K562 (cell line): ENCODE measurements around the gene ATF1. TPM values are rescaled to one million over a fixed set of nuclear protein-coding genes. Genes with fewer than 3 reads are reported as not detected.

Experiments
- CHD2 ChIP-seq: IDR thresholded peaks from 2 replicates; pipeline ENCODE4 v1.6.1; 2011; ENCODE audit warnings: low read depth, low read length
- CUX1 ChIP-seq: fragments of 200-800 bp; sonication (Bioruptor generic); IDR thresholded peaks from 2 replicates; pipeline ENCODE4 v1.6.1; 2016; ENCODE audit warnings: missing genetic modification characterization, missing compliant biosample characterization
- ELF2 ChIP-seq: fragments of 250-450 bp; sonication (Bioruptor Pico); IDR thresholded peaks from 2 replicates; pipeline ENCODE4 v1.5.0; 2021; ENCODE audit warnings: mild to moderate bottlenecking
- ESRRA ChIP-seq: fragments of 450-650 bp; IDR thresholded peaks from 2 replicates; pipeline ENCODE4 v1.6.1; 2014; ENCODE audit warnings: low read depth, mild to moderate bottlenecking, moderate library complexity, borderline replicate concordance
- MAZ ChIP-seq, 2 experiments: fragments of 450-650 bp in 1 of 2; sonication (generic) in 1 of 2; formaldehyde crosslinking; IDR thresholded peaks in 1 of 2; conservative IDR thresholded peaks in 1 of 2; 2 replicates each; pipeline versions ENCODE4 v1.4.0 to v1.5.0; 2020; ENCODE audit warnings: mild to moderate bottlenecking in 1 of 2, missing genetic modification reagents in 1 of 2
- NCOA1 ChIP-seq: fragments of 450-650 bp; IDR thresholded peaks from 2 replicates; pipeline ENCODE4 v1.6.1; 2016; ENCODE audit warnings: low read depth
- NFRKB ChIP-seq: fragments of 450-650 bp; IDR thresholded peaks from 2 replicates; pipeline ENCODE4 v1.6.1; 2016; ENCODE audit warnings: low read depth
- PRMT5 ChIP-seq: sonication (generic); formaldehyde crosslinking; IDR thresholded peaks from 2 replicates; pipeline ENCODE4 v1.5.0; 2020; ENCODE audit warnings: missing genetic modification reagents
- RCOR1 ChIP-seq, 2 experiments: IDR thresholded peaks; 2 replicates each; pipeline ENCODE4 v1.6.1; 2012; ENCODE audit warnings: low read depth in 2 of 2, low read length in 2 of 2, borderline replicate concordance in 1 of 2, improper control_type of control experiment in 1 of 2
- RNF2 ChIP-seq: sonication (generic); IDR thresholded peaks from 2 replicates; pipeline ENCODE4 v1.6.1; 2016
- TEAD4 ChIP-seq, 2 experiments: sonication (generic) in 1 of 2; formaldehyde crosslinking in 1 of 2; IDR thresholded peaks; 2 replicates each; pipeline versions ENCODE4 v1.6.1 to v1.8.0; 2012 to 2022; ENCODE audit warnings: borderline replicate concordance in 1 of 2, inconsistent platforms in 1 of 2, low read length in 1 of 2, mild to moderate bottlenecking in 1 of 2, missing genetic modification reagents in 1 of 2
- ZFP36 ChIP-seq: fragments of 150-350 bp; IDR thresholded peaks from 2 replicates; pipeline ENCODE4 v1.6.1; 2018; ENCODE audit warnings: low read length, low read depth; ENCODE audit not compliant: partially characterized antibody
- polyA plus RNA-seq, 8 experiments: library from polyadenylated mRNA; depleted of rRNA in 4 of 8; stranded (reverse) in 5 of 8; unstranded in 3 of 8; fragments of >200 nt; fragmentation: Nextera tagmentation in 2 of 8; fragmentation: Illumina TruSeq in 1 of 8; extraction: Ambion mirVana in 2 of 8; extraction: Trizol in 1 of 8; gene quantifications; 2 replicates each; pipeline versions ENCODE4 v1.2.1 to v1.2.3, GENCODE V29; 2011 to 2014; ENCODE audit warnings: inconsistent platforms in 1 of 8, missing spikeins in 1 of 8
- total RNA-seq, 7 experiments: library from RNA; depleted of rRNA in 6 of 7; stranded (reverse); fragments of >200 nt in 6 of 7; fragmentation: Illumina TruSeq in 2 of 7; extraction: Trizol in 2 of 7; gene quantifications; 2 replicates each; pipeline versions ENCODE4 v1.2.1 to v1.2.3, GENCODE V29; 2011 to 2021; ENCODE audit warnings: low replicate concordance in 1 of 7
- TF ChIP-seq, protein P1 (sequence below): fragments of 450-650 bp; IDR thresholded peaks from 2 replicates; pipeline ENCODE4 v1.6.1; 2016; ENCODE audit warnings: low read depth

The ATF1 gene
- total and polyA plus RNA-seq, 9 of the 15 experiments (the other 6 are each of a cell fraction or from before 2014, with no cell fraction given), result 19.8 to 83.5 (median 51.4) TPM

GRCh38 chr12:50763639-50764285 lies at the start of gene ATF1 (continued):
- TF ChIP-seq, protein P1, sequence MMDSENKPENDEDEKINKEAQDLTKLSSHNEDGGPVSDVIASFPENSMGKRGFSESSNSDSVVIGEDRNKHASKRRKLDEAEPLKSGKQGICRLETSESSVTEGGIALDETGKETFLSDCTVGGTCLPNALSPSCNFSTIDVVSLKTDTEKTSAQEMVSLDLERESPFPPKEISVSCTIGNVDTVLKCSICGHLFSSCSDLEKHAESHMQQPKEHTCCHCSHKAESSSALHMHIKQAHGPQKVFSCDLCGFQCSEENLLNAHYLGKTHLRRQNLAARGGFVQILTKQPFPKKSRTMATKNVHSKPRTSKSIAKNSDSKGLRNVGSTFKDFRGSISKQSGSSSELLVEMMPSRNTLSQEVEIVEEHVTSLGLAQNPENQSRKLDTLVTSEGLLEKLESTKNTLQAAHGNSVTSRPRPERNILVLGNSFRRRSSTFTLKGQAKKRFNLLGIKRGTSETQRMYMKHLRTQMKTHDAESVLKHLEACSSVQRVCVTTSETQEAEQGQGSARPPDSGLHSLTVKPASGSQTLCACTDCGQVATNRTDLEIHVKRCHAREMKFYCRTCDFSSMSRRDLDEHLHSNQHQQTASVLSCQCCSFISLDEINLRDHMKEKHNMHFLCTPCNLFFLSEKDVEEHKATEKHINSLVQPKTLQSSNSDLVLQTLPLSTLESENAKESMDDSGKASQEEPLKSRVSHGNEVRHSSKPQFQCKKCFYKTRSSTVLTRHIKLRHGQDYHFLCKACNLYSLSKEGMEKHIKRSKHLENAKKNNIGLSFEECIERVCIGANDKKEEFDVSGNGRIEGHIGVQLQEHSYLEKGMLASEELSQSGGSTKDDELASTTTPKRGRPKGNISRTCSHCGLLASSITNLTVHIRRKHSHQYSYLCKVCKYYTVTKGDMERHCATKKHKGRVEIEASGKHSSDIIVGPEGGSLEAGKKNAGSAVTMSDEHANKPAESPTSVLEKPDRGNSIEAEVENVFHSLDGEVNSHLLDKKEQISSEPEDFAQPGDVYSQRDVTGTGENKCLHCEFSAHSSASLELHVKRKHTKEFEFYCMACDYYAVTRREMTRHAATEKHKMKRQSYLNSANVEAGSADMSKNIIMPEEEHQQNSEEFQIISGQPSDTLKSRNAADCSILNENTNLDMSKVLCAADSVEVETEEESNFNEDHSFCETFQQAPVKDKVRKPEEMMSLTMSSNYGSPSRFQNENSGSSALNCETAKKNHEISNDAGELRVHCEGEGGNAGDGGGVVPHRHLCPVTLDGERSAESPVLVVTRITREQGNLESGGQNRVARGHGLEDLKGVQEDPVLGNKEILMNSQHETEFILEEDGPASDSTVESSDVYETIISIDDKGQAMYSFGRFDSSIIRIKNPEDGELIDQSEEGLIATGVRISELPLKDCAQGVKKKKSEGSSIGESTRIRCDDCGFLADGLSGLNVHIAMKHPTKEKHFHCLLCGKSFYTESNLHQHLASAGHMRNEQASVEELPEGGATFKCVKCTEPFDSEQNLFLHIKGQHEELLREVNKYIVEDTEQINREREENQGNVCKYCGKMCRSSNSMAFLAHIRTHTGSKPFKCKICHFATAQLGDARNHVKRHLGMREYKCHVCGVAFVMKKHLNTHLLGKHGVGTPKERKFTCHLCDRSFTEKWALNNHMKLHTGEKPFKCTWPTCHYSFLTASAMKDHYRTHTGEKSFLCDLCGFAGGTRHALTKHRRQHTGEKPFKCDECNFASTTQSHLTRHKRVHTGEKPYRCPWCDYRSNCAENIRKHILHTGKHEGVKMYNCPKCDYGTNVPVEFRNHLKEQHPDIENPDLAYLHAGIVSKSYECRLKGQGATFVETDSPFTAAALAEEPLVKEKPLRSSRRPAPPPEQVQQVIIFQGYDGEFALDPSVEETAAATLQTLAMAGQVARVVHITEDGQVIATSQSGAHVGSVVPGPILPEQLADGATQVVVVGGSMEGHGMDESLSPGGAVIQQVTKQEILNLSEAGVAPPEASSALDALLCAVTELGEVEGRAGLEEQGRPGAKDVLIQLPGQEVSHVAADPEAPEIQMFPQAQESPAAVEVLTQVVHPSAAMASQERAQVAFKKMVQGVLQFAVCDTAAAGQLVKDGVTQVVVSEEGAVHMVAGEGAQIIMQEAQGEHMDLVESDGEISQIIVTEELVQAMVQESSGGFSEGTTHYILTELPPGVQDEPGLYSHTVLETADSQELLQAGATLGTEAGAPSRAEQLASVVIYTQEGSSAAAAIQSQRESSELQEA, result peak; percentile 90
- TF ChIP-seq ESRRA (peak; percentile 99), TEAD4 (IDR thresholded peaks at IDR 0.05; ENCODE audit: low read length) (peak; percentile 51; the same call in 1 of the 2 replicates), TEAD4 (CRISPR knock-in tag; IDR thresholded peaks at IDR 0.05; ENCODE audit: borderline replicate concordance) (no peak), MAZ (CRISPR knock-in tag; conservative IDR thresholded peaks at IDR 0.05 in 1 of 2, IDR thresholded peaks at IDR 0.05 in 1 of 2) (peak; percentile 79 to 85), CHD2 (peak; percentile 47; the same call in 1 of the 2 replicates), CUX1 (CRISPR knock-in tag) (peak; percentile 84; the same call in 1 of the 2 replicates), RNF2 (peak; percentile 69; the same call in 1 of the 2 replicates), NCOA1 (0 out of 2 replicates have a peak, but pooled peaks have one; percentile 49), NFRKB (peak; percentile 93), ELF2 (no peak), PRMT5 (CRISPR knock-in tag) (no peak), ZFP36 (peak; percentile 93), RCOR1 (IDR thresholded peaks at IDR 0.05; ENCODE audit: borderline replicate concordance in 1 of 2, low read depth in 2 of 2, low read length in 2 of 2) (peak in 1 of 2 experiments; percentile 24; a peak in 1 of 4 replicates)
